CD4-positive, alpha-beta T cell treated with Interleukin-4 for 1 hour (primary cell): ENCODE data around the gene ERG.

Experiments used
- DNase-seq, 2 donors: peaks; one replicate each; pipeline ENCODE4 v3.0.0-alpha.2; 2020 to 2022

ERG gene

GRCh38 chr21:38355992-38356781 is 142.1 kb downstream of the ERG start:
- DNase-seq = peak; percentile 46 to 64

DNA sequence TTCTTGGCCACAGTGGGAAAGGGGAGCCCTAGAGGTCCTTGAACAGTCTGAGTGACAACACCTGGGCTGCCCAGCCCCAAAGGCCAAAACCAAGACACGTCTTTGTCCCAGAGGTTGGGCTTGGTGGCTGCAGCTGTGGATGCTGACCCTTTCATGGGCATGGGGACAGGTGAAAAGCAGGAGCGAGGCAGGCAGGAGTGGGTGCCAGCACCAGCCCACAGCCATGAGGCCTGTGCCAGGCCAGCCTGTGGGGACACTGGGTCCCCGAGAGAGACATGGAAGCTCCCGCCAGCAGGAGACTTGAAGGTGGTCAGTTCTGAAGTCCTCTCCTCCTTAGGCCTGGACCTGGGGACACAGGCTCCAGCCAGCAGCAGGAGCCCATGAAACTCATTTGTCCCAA is 142.9 kb downstream of the ERG start:
- DNase-seq = no peak

DNA sequence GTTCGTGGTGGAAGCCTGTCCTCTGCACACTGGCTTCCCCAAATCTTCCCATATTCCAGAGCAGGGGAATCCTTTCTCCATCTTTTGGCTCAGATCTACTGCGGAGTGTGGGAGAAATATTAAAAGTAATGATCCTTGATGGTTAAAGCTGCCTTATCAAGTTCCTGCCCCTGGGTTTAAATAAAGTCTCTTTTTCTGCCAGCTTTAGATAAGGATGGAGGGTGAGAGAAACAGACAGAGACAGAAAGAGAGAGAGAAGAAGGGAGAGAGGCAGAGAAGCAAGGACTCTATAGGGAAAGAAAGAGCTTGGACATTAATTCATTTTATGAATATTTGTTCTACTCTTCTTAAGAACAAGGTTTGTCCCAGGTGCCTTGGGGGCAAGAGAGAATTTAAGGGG is 143.5 kb downstream of the ERG start:
- DNase-seq = no peak

DNA sequence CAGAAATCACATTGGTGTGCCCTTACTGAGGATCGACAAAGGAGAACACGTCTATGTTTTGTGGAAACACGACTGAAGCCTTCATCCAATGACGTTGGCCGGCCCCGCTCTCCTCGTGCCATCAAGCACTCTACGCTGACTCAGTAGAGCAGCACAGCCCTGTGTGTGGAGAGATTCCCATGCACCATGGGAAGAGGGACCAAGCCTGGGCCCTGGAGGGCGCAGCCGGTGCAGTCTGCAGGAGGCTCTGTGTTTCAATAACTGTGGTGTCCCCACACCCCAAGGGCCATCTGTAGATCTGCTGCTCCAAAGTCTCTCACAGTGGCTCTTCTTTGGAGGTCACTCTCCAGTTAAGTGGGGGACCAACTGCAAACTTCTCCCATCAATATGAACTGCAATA is 144.0 kb downstream of the ERG start:
- no peak for DNase-seq

GRCh38 chr21:38352536-38353219 is 145.6 kb downstream of the ERG start:
- peak; percentile 12 to 46 for DNase-seq

GRCh38 chr21:38351961-38352521 is 146.2 kb downstream of the ERG start:
- no peak for DNase-seq

GRCh38 chr21:38351176-38351959 is 146.9 kb downstream of the ERG start:
- DNase-seq = no peak

GRCh38 chr21:38350684-38351083 is 147.6 kb downstream of the ERG start:
- no peak for DNase-seq

GRCh38 chr21:38349977-38350376 is 148.3 kb downstream of the ERG start:
- no peak for DNase-seq

DNA sequence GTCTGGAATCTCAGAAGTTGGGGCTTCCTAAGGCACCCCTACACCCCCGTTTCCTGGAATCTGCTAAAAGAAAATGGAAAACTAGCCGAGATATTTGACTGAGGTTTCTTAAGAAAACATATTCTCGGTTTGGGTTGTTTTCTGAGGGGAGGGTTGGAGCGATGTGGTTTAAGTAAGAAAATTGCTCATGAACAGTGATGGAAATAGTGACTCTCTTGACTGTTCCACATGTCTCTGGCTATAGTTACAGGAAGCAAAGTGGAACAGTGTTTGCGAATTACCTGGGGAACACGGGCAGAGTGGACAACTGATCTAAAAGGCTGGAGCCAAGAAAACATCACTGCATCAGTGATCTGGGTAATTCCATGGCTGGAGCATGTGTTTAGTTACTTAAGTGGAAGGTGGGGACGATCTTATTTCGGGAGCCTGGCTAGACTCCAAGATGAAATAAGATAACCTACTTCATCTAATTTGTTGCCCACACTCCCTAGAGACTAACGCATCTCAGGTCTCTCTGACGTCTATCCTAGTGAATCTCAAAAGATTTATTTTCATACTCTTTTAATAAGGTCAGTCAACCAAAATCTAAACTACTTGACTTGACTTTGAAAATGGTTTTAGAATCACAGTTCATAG is 149.0 kb downstream of the ERG start:
- no peak for DNase-seq

DNA sequence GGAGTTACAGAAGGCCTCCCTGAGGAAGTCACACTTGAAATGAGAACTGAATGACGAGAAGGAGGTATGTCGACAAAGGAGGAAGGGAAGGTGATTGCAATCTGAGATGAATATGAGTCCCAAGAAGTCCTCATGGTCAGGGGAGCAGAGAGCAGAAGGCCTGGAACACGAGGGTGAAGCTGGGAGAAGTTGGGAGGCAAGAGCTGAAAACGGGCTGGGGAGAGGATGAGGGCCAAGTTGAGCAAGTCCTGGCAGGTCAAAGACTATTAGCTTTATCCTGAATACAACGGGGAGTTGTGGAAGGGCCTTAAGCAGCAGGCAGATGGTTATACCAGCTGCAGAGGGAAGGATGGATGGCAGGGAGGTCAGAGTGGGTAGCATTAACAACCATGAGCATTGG is 152.0 kb downstream of the ERG start:
- no peak for DNase-seq

DNA sequence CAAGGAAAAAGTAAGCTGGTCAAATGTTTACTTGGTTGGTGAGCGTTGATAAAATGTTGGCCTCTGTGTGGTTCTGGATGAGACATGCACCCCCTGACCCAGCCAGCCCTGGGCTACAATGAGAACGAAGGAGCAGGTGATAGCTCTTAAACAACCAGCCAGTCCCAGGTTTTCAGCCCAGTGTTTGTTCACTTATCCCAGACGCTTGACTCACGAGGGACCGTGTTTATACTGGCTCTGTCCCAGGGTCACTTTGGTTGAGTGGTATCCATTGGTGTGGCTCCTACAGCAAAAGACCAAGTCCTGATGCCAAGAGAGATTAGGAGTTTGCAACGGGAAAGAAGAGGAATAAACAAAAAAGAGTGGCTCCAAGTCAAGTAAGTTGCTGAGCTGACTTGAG is 154.6 kb downstream of the ERG start:
- DNase-seq = no peak

DNA sequence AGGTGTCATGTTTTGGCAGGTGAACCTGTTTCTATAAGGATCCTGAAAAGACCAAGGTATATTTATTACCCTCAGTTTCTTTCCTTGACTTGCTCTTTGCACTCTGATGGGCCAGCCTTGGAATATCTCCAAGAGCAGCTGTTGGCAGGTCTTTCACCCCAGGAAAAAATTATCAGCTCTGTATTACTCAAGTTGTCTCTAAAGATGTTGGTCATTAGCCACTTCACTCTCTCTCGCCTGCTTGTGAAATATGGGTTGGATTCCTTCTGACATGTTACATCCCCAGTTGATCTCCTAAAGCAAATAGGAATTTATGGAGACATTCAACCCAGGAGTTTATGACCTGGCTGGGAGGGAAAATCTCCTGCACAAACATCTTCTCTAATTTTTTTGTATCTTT is 155.5 kb downstream of the ERG start:
- no peak for DNase-seq

GRCh38 chr21:38341546-38342012 is 156.7 kb downstream of the ERG start:
- no peak for DNase-seq

- DNase-seq = no peak
Measured at GRCh38 chr21:38340131-38340530, 158.1 kb downstream of the ERG start.

DNA sequence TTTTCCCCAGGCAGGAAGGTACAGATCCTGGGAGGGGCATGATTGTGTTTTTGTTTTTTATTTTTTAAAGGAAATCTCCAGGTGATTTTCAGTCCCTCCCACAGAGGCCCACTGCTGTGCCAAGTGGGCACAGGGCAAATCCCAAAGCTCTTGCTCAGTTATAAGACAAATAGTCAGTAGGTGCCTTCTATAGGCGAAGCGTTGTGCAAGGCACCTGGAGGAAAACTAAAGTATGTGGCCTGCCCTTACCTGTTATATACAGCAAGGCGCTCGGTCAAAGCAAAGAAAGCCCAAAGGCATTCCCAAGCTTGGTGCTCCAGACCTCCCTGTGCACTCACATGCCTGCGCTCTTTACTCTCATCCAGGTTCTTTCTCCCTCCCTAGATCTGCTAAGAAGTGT is 160.5 kb downstream of the ERG start:
- no peak for DNase-seq

GRCh38 chr21:38334866-38335265 is 163.4 kb downstream of the ERG start:
- DNase-seq = no peak

- no peak for DNase-seq
Measured at GRCh38 chr21:38333301-38334272, 164.7 kb downstream of the ERG start.

- no peak for DNase-seq
Measured at GRCh38 chr21:38330666-38331065, 167.6 kb downstream of the ERG start.
